GM19452 (cell line): ENCODE results near the gene ITFG1.
"Not testable (repeated sequence)": the region's sequence is repeated elsewhere in the genome, so short reads cannot be mapped to it uniquely, and the experiment has no call there.

Experiments
- ATAC-seq: cut with Tn5 transposase; IDR thresholded peaks from one replicate; pipeline ENCODE4 v1.9.1; 2021; ENCODE audit not compliant: unreplicated experiment

The ITFG1 gene

GRCh38 chr16:47473792-47474191 is 12.9 kb upstream of the ITFG1 start:
- ATAC-seq, result no peak

- not testable (repeated sequence) for ATAC-seq
Observed at GRCh38 chr16:47473004-47473403, 12.1 kb upstream of the ITFG1 start.

GRCh38 chr16:47470810-47471209 is 9.9 kb upstream of the ITFG1 start:
- ATAC-seq, result no peak

- ATAC-seq, result no peak
Observed at GRCh38 chr16:47470211-47470610, 9.3 kb upstream of the ITFG1 start.

- ATAC-seq, result no peak
Observed at GRCh38 chr16:47469227-47469626, 8.4 kb upstream of the ITFG1 start.

GRCh38 chr16:47468070-47468689 is 7.3 kb upstream of the ITFG1 start:
- ATAC-seq, result not testable (repeated sequence)

- ATAC-seq, result no peak
Observed at GRCh38 chr16:47467501-47467900, 6.6 kb upstream of the ITFG1 start.

- no peak for ATAC-seq
Observed at GRCh38 chr16:47465919-47466630, 5.2 kb upstream of the ITFG1 start.

GRCh38 chr16:47463771-47464624 is 3.1 kb upstream of the ITFG1 start:
- no peak for ATAC-seq

GRCh38 chr16:47461598-47462266 is 869 bp upstream of the ITFG1 start:
- ATAC-seq, result no peak

- no peak for ATAC-seq
Observed at GRCh38 chr16:47460359-47460710, 528 bp downstream of the ITFG1 start.

GRCh38 chr16:47459603-47460002 is 1.3 kb downstream of the ITFG1 start:
- ATAC-seq, result no peak

- ATAC-seq, result no peak
Observed at GRCh38 chr16:47458331-47458730, 2.5 kb downstream of the ITFG1 start.

GRCh38 chr16:47449788-47450187 is 11.1 kb downstream of the ITFG1 start:
- no peak for ATAC-seq

GRCh38 chr16:47448830-47449575 is 11.9 kb downstream of the ITFG1 start:
- no peak for ATAC-seq

- ATAC-seq, result no peak
Observed at GRCh38 chr16:47446431-47446830, 14.4 kb downstream of the ITFG1 start.

GRCh38 chr16:47442884-47443283 is 18.0 kb downstream of the ITFG1 start:
- not testable (repeated sequence) for ATAC-seq

GRCh38 chr16:47440066-47440465 is 20.8 kb downstream of the ITFG1 start:
- ATAC-seq, result not testable (repeated sequence)

GRCh38 chr16:47434274-47434673 is 26.6 kb downstream of the ITFG1 start:
- ATAC-seq, result not testable (repeated sequence)

GRCh38 chr16:47431960-47432359 is 28.9 kb downstream of the ITFG1 start:
- no peak for ATAC-seq

GRCh38 chr16:47426806-47427205 is 34.1 kb downstream of the ITFG1 start:
- no peak for ATAC-seq
